Loucy (cell line): ENCODE data around the gene PCSK5.

Source experiments
- H2AFZ ChIP-seq: fragments of 200-600 bp; sonication (generic); 2 replicates; pipeline ENCODE4 v1.6.0; 2016; ENCODE audit warnings: antibody characterized with exemption, mild to moderate bottlenecking, low read length, moderate library complexity
- H3F3A ChIP-seq: fragments of 200-600 bp; 2 replicates; pipeline ENCODE4 v1.6.0; 2016; ENCODE audit warnings: antibody characterized with exemption, low read depth, mild to moderate bottlenecking
- H3K27me3 ChIP-seq: fragments of 200-600 bp; sonication (generic); 2 replicates; pipeline ENCODE4 v1.6.1; 2014; ENCODE audit warnings: low read length, mild to moderate bottlenecking; ENCODE audit not compliant: insufficient read depth, poor library complexity, severe bottlenecking
- H3K36me3 ChIP-seq: fragments of 200-600 bp; sonication (generic); 2 replicates; pipeline ENCODE4 v1.6.1; 2016; ENCODE audit warnings: low read length; ENCODE audit not compliant: insufficient read depth
- H3K4me1 ChIP-seq: fragments of 200-600 bp; sonication (generic); 2 replicates; pipeline ENCODE4 v1.5.1; 2014; ENCODE audit warnings: low read length, mild to moderate bottlenecking; ENCODE audit not compliant: insufficient read depth, poor library complexity, severe bottlenecking
- H3K4me2 ChIP-seq: fragments of 200-600 bp; sonication (generic); 2 replicates; pipeline ENCODE4 v1.6.0; 2014; ENCODE audit warnings: antibody characterized with exemption, low read length, low read depth, mild to moderate bottlenecking; ENCODE audit not compliant: poor library complexity, severe bottlenecking
- H3K4me3 ChIP-seq: fragments of 200-600 bp; sonication (generic); 2 replicates; pipeline ENCODE4 v1.5.1; 2014; ENCODE audit warnings: low read length, mild to moderate bottlenecking, mixed read lengths; ENCODE audit not compliant: poor library complexity, severe bottlenecking
- H3K79me2 ChIP-seq: fragments of 200-600 bp; sonication (generic); 2 replicates; pipeline ENCODE4 v1.6.1; 2014; ENCODE audit warnings: low read length; ENCODE audit not compliant: insufficient read depth
- H3K9ac ChIP-seq: fragments of 200-600 bp; sonication (generic); 2 replicates; pipeline ENCODE4 v1.6.0; 2014; ENCODE audit warnings: mild to moderate bottlenecking, low read depth, low read length, moderate library complexity; ENCODE audit not compliant: poor library complexity, severe bottlenecking
- H3K9me2 ChIP-seq: fragments of 200-600 bp; sonication (generic); replicated peaks from 2 replicates; pipeline ENCODE4 v1.6.1; 2016; ENCODE audit warnings: low read depth, low read length, mixed read lengths
- H3K9me3 ChIP-seq: fragments of 200-600 bp; sonication (generic); 2 replicates; pipeline ENCODE4 v1.6.1; 2014; ENCODE audit warnings: mild to moderate bottlenecking, antibody characterized with exemption, low read length, low read depth; ENCODE audit not compliant: insufficient read depth
- H4K20me1 ChIP-seq: fragments of 200-600 bp; sonication (generic); 2 replicates; pipeline ENCODE4 v1.6.0; 2014; ENCODE audit warnings: antibody characterized with exemption, low read length, mild to moderate bottlenecking; ENCODE audit not compliant: insufficient read depth, poor library complexity, severe bottlenecking
- EZH2phosphoT487 ChIP-seq: fragments of 200-600 bp; IDR thresholded peaks from 2 replicates; pipeline ENCODE4 v1.6.1; 2018; ENCODE audit warnings: antibody characterized with exemption, mild to moderate bottlenecking, moderate library complexity, borderline replicate concordance
- TF ChIP-seq, protein P1 (sequence below): fragments of 200-600 bp; sonication (generic); conservative IDR thresholded peaks from 2 replicates; pipeline ENCODE4 v1.5.1; 2014; ENCODE audit warnings: mild to moderate bottlenecking, antibody characterized with exemption, low read length

PCSK5 gene

DNA sequence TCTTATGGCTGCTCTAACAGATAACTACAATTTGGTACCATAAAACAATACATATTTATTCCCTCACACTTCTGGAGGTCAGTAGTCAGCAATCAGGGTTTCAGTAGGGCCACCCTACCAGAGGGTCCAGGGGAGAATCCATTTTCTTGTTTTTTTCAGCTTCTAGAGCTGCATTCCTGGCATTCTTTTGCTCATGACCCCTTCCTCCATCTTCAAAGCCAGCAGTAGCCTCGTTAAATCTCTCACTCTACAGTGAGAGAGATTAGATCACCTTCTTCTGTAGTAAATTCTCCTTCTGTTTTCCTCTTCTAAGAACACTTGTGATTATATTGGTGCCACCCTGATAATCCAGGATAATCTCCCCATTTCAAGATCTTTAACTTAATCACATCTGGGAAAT lies 316.3 kb downstream of the PCSK5 start:
- peaks cover 13% of the 10 kb centered on the region for H3K4me1 ChIP-seq
- H3K79me2 ChIP-seq, result no peaks in the 10 kb centered on the region
- no peaks in the 10 kb centered on the region for H3K27me3 ChIP-seq
- H2AFZ ChIP-seq, result peak overlapping the region; percentile 15; the same call in 1 of the 2 replicates
- no peak overlapping the region for H3K9ac ChIP-seq
- TF ChIP-seq, protein P1, sequence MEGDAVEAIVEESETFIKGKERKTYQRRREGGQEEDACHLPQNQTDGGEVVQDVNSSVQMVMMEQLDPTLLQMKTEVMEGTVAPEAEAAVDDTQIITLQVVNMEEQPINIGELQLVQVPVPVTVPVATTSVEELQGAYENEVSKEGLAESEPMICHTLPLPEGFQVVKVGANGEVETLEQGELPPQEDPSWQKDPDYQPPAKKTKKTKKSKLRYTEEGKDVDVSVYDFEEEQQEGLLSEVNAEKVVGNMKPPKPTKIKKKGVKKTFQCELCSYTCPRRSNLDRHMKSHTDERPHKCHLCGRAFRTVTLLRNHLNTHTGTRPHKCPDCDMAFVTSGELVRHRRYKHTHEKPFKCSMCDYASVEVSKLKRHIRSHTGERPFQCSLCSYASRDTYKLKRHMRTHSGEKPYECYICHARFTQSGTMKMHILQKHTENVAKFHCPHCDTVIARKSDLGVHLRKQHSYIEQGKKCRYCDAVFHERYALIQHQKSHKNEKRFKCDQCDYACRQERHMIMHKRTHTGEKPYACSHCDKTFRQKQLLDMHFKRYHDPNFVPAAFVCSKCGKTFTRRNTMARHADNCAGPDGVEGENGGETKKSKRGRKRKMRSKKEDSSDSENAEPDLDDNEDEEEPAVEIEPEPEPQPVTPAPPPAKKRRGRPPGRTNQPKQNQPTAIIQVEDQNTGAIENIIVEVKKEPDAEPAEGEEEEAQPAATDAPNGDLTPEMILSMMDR, result no peak
- TF ChIP-seq EZH2phosphoT487, result no peak
- H4K20me1 ChIP-seq, result no peaks in the 10 kb centered on the region
- no peaks in the 10 kb centered on the region for H3K9me3 ChIP-seq
- no peaks in the 10 kb centered on the region for H3K36me3 ChIP-seq
- no peaks in the 10 kb centered on the region for H3F3A ChIP-seq
- no peak overlapping the region for H3K4me2 ChIP-seq
- no peaks in the 10 kb centered on the region for H3K9me2 ChIP-seq
- no peak overlapping the region for H3K4me3 ChIP-seq

DNA sequence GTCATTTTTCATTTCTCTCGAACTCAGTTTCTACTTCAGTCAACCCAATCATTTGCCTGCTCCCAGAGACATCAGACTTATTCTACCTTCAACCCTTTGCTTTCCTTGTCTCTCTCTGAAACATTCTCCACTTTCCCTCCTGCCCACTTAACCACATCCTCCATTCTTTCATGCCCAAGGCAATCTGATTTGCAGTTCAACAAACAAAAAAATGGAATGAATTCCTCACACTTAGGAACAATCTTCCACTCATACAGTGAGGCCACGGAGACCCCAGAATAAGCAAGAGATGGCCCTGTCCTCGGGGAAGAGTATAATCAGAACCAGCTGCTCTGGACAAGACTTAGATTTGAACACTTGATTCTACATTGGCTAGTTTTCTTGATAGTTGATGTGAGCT lies 323.3 kb downstream of the PCSK5 start:
- Histone ChIP-seq H3K4me2 (no peak overlapping the region), H3K9me3 (no peaks in the 10 kb centered on the region), H3K4me1 (peaks cover under 1% of the 10 kb centered on the region), H3K27me3 (no peaks in the 10 kb centered on the region), H3K9ac (no peak overlapping the region), H3K36me3 (no peaks in the 10 kb centered on the region), H3K9me2 (no peaks in the 10 kb centered on the region), H3K79me2 (no peaks in the 10 kb centered on the region), H2AFZ (no peak overlapping the region), H3F3A (no peaks in the 10 kb centered on the region), H3K4me3 (no peak overlapping the region), H4K20me1 (no peaks in the 10 kb centered on the region)
- TF ChIP-seq, protein P1, result no peak
- TF ChIP-seq EZH2phosphoT487, result no peak

DNA sequence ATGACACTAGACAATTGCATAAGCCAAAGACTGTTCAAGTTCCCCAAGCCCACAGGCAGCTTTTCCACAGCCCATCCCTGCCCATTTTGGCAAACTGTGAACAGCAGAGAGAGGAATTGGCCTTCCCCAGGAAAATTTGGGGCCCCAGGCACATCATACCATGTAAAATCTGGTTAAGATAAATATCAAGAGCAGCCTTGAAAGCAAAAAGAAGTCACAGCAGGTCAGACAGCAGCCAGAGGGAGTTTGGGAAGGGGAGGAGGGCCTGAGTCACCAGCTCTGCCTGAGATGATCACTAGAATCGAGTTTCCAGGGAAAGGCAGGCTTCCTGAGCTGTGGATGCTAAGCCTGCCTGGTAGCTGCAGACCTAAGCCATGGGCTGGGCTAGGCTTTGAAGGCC lies 324.6 kb downstream of the PCSK5 start:
- Histone ChIP-seq H3K79me2 (no peaks in the 10 kb centered on the region), H3F3A (no peaks in the 10 kb centered on the region), H3K36me3 (no peaks in the 10 kb centered on the region), H3K27me3 (no peaks in the 10 kb centered on the region), H3K4me3 (no peak overlapping the region), H3K9me2 (no peaks in the 10 kb centered on the region), H3K9ac (no peak overlapping the region), H4K20me1 (no peaks in the 10 kb centered on the region), H3K4me1 (no peaks in the 10 kb centered on the region), H2AFZ (no peak overlapping the region), H3K4me2 (no peak overlapping the region), H3K9me3 (no peaks in the 10 kb centered on the region)
- TF ChIP-seq, protein P1, result no peak
- no peak for TF ChIP-seq EZH2phosphoT487
